Glutamatergic neuron (in vitro differentiated cells): ENCODE measurements around the gene SLC12A1. TPM values are rescaled to one million over a fixed set of nuclear protein-coding genes. Genes with fewer than 3 reads are reported as not detected.

Experiments
- DNase-seq: peaks from one replicate; pipeline ENCODE4 v3.0.0; 2022
- H3K27ac Mint-ChIP-seq: one replicate; pipeline ENCODE4 v1.8.0; 2020; ENCODE audit warnings: mild to moderate bottlenecking, mixed read lengths, inconsistent platforms; ENCODE audit not compliant: unreplicated experiment
- H3K27me3 Mint-ChIP-seq: one replicate; pipeline ENCODE4 v1.8.0; 2020; ENCODE audit warnings: mild to moderate bottlenecking, moderate library complexity, mixed read lengths, inconsistent platforms; ENCODE audit not compliant: unreplicated experiment
- H3K36me3 Mint-ChIP-seq: one replicate; pipeline ENCODE4 v1.8.0; 2020; ENCODE audit warnings: mild to moderate bottlenecking, mixed read lengths, inconsistent platforms; ENCODE audit not compliant: unreplicated experiment
- H3K4me1 Mint-ChIP-seq: one replicate; pipeline ENCODE4 v1.8.0; 2020; ENCODE audit warnings: mild to moderate bottlenecking, low read depth, mixed read lengths, inconsistent platforms; ENCODE audit not compliant: unreplicated experiment
- H3K4me3 Mint-ChIP-seq: one replicate; pipeline ENCODE4 v1.8.0; 2020; ENCODE audit warnings: mild to moderate bottlenecking, mixed read lengths, inconsistent platforms; ENCODE audit not compliant: unreplicated experiment
- H3K9me3 Mint-ChIP-seq: one replicate; pipeline ENCODE4 v1.8.0; 2020; ENCODE audit warnings: mild to moderate bottlenecking, moderate library complexity, mixed read lengths, inconsistent platforms; ENCODE audit not compliant: unreplicated experiment
- total RNA-seq: library from RNA; stranded (reverse); fragmentation: NEBNext Ultra II Directional; extraction: Animal tissue kit (Norgen Biotek cat#: 25700); gene quantifications from one replicate; pipeline ENCODE4 v1.2.1, GENCODE V29; 2021; ENCODE audit not compliant: unreplicated experiment
- TF ChIP-seq, protein P1 (sequence below): fragments of 200-600 bp; sonication (generic); IDR thresholded peaks from one replicate; pipeline ENCODE4 v1.5.0; 2021; ENCODE audit not compliant: partially characterized antibody, unreplicated experiment

SLC12A1 gene
- total RNA-seq, 1 donor from 2014 or later = not detected

- H3K4me1 Mint-ChIP-seq = no peaks in the 10 kb centered on the region
- no peaks in the 10 kb centered on the region for H3K36me3 Mint-ChIP-seq
- no peak overlapping the region for H3K4me3 Mint-ChIP-seq
- no peak for DNase-seq
- TF ChIP-seq, protein P1, sequence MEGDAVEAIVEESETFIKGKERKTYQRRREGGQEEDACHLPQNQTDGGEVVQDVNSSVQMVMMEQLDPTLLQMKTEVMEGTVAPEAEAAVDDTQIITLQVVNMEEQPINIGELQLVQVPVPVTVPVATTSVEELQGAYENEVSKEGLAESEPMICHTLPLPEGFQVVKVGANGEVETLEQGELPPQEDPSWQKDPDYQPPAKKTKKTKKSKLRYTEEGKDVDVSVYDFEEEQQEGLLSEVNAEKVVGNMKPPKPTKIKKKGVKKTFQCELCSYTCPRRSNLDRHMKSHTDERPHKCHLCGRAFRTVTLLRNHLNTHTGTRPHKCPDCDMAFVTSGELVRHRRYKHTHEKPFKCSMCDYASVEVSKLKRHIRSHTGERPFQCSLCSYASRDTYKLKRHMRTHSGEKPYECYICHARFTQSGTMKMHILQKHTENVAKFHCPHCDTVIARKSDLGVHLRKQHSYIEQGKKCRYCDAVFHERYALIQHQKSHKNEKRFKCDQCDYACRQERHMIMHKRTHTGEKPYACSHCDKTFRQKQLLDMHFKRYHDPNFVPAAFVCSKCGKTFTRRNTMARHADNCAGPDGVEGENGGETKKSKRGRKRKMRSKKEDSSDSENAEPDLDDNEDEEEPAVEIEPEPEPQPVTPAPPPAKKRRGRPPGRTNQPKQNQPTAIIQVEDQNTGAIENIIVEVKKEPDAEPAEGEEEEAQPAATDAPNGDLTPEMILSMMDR = no peak
- H3K27ac Mint-ChIP-seq = no peak overlapping the region
- H3K27me3 Mint-ChIP-seq = no peaks in the 10 kb centered on the region
- H3K9me3 Mint-ChIP-seq = no peaks in the 10 kb centered on the region
Observed at GRCh38 chr15:48297668-48298067, 91.6 kb downstream of the SLC12A1 start.

GRCh38 chr15:48298914-48299313, 92.8 kb downstream of the SLC12A1 start:
- DNase-seq = no peak
- no peaks in the 10 kb centered on the region for H3K36me3 Mint-ChIP-seq
- no peaks in the 10 kb centered on the region for H3K27me3 Mint-ChIP-seq
- H3K9me3 Mint-ChIP-seq = no peaks in the 10 kb centered on the region
- H3K4me3 Mint-ChIP-seq = no peak overlapping the region
- H3K4me1 Mint-ChIP-seq = no peaks in the 10 kb centered on the region
- no peak overlapping the region for H3K27ac Mint-ChIP-seq
- TF ChIP-seq, protein P1 = no peak

DNA sequence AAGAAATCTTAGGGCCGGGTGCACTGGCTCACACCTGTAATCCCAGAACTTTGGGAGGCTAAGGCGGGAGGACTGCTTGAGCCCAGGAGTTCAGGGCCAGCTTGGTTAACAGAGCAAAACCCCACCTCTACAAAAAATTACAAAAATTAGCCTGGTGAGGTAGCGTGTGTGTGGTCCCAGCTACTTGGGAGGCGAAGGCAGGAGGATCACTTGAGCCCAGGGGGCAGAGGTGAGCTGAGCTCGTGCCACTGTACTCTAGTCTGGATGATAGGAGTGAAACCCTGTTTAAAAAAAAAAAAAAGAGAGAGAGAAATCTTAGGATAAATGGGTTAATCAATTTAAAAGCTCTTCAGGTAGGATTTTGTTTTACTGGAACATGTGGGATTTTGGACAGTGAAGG, 93.9 kb downstream of the SLC12A1 start:
- DNase-seq = no peak
- H3K4me1 Mint-ChIP-seq = no peaks in the 10 kb centered on the region
- TF ChIP-seq, protein P1 = no peak
- no peak overlapping the region for H3K4me3 Mint-ChIP-seq
- no peaks in the 10 kb centered on the region for H3K9me3 Mint-ChIP-seq
- no peaks in the 10 kb centered on the region for H3K36me3 Mint-ChIP-seq
- no peaks in the 10 kb centered on the region for H3K27me3 Mint-ChIP-seq
- no peak overlapping the region for H3K27ac Mint-ChIP-seq

DNA sequence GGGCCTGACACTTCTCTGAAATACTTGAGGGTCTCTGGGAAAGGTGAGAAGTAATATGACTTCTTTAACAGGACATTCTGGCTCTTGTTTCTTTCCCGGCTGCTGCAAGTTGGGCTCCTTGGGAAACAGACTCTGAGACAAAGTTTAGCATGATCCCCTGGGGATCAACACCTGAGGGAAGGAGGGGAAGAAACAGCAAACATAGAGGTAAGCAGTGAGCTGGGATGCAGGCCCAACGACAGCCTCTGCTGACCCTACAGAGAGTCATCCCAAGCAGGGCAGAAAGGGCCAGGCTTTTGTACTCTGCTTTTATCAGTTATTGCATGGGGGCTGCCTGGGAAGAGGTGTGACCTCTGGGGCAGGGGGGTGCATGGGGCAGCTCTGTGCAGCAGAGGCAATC, 98.3 kb downstream of the SLC12A1 start:
- Mint-ChIP-seq H3K9me3 (no peaks in the 10 kb centered on the region), H3K4me1 (no peaks in the 10 kb centered on the region), H3K36me3 (no peaks in the 10 kb centered on the region), H3K27me3 (peaks cover 4% of the 10 kb centered on the region), H3K27ac (no peak overlapping the region), H3K4me3 (no peak overlapping the region)
- TF ChIP-seq, protein P1 = no peak
- no peak for DNase-seq

- no peaks in the 10 kb centered on the region for H3K9me3 Mint-ChIP-seq
- H3K36me3 Mint-ChIP-seq = no peaks in the 10 kb centered on the region
- peaks cover 4% of the 10 kb centered on the region for H3K27me3 Mint-ChIP-seq
- no peak for DNase-seq
- no peak overlapping the region for H3K4me3 Mint-ChIP-seq
- H3K27ac Mint-ChIP-seq = no peak overlapping the region
- TF ChIP-seq, protein P1 = no peak
- H3K4me1 Mint-ChIP-seq = no peaks in the 10 kb centered on the region
Observed at GRCh38 chr15:48306639-48307038, 100.5 kb downstream of the SLC12A1 start.
